Measurements from ENCODE around the gene ANO2. TPM values are rescaled to one million over a fixed set of nuclear protein-coding genes. Genes with fewer than 3 reads are reported as not detected.

ANO2 gene
- total RNA-seq, 4 donors from 2014 or later, result 1.4 to 3.3 (median 2.7) TPM; not detected in 1

DNA sequence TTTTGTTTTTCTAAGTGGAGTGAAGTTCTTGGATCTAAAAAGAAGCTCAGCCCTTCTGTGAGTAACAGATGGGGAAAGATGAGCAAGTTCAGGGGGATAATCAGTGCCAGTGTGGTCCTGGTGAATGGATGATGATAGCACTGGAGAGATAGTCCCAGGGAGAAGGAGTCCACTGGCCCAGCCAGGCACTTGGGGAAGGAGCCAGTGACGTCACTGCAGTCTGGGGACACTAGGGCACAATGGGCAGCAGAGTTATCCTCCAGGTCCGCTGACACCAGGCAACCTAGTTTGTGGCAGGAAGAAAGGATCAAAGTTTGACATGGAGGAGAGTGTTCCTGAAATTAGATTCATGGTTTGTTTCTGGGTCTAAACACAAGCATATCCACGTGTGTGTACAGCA is 411.7 kb downstream of the ANO2 start:
- Histone ChIP-seq H3K9me3 (no peaks in the 10 kb centered on the region), H3K36me3 (no peaks in the 10 kb centered on the region), H3K4me3 (no peak overlapping the region), H3K27ac (no peak overlapping the region), H3K27me3 (no peaks in the 10 kb centered on the region), H3K4me1 (peaks cover 0 to 3% (median 0%) of the 10 kb centered on the region in 4 donors)
- TF ChIP-seq POLR2A (IDR thresholded peaks at IDR 0.05) (no peak), EP300 (IDR thresholded peaks at IDR 0.05; ENCODE audit: low read depth) (no peak), POLR2AphosphoS5 (IDR thresholded peaks at IDR 0.05) (no peak)
- TF ChIP-seq, protein P1, sequence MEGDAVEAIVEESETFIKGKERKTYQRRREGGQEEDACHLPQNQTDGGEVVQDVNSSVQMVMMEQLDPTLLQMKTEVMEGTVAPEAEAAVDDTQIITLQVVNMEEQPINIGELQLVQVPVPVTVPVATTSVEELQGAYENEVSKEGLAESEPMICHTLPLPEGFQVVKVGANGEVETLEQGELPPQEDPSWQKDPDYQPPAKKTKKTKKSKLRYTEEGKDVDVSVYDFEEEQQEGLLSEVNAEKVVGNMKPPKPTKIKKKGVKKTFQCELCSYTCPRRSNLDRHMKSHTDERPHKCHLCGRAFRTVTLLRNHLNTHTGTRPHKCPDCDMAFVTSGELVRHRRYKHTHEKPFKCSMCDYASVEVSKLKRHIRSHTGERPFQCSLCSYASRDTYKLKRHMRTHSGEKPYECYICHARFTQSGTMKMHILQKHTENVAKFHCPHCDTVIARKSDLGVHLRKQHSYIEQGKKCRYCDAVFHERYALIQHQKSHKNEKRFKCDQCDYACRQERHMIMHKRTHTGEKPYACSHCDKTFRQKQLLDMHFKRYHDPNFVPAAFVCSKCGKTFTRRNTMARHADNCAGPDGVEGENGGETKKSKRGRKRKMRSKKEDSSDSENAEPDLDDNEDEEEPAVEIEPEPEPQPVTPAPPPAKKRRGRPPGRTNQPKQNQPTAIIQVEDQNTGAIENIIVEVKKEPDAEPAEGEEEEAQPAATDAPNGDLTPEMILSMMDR (IDR thresholded peaks at IDR 0.05), result no peak
- in situ Hi-C loops (cut with MboI; ENCODE audit: low pct_ligation_motif_present in 1 of 4, low pct_unique_long_range_greater_than_20kb in 1 of 4, low sequenced_read_pairs in 3 of 4) (no loop called here), intact Hi-C loops (cut with DNase I; ENCODE audit: low total_unique reads) (no loop called here)
- 63 to 79% methylated on average over 2 to 3 of the region's 3 CpGs for WGBS, 2 donors (ENCODE audit: low coverage in 1 of 2)
- DNase-seq, result no peak

- H3K27ac ChIP-seq, result no peak overlapping the region
- H3K4me1 ChIP-seq, result peaks cover 0 to 4% (median 2%) of the 10 kb centered on the region in 4 donors
- DNase-seq, result no peak
- no peaks in the 10 kb centered on the region for H3K9me3 ChIP-seq
- WGBS, 2 donors (ENCODE audit: low coverage in 1 of 2), result 85 to 88% methylated on average over 4 of the region's 4 CpGs
- H3K4me3 ChIP-seq, result no peak overlapping the region
- in situ Hi-C loops (cut with MboI; ENCODE audit: low pct_ligation_motif_present in 1 of 4, low pct_unique_long_range_greater_than_20kb in 1 of 4, low sequenced_read_pairs in 3 of 4), result no loop called here
- TF ChIP-seq POLR2A (IDR thresholded peaks at IDR 0.05) (no peak), EP300 (IDR thresholded peaks at IDR 0.05; ENCODE audit: low read depth) (no peak), POLR2AphosphoS5 (IDR thresholded peaks at IDR 0.05) (no peak)
- TF ChIP-seq, protein P1 (IDR thresholded peaks at IDR 0.05), result no peak
- H3K36me3 ChIP-seq, result no peaks in the 10 kb centered on the region
- intact Hi-C loops (cut with DNase I; ENCODE audit: low total_unique reads), result no loop called here
- no peaks in the 10 kb centered on the region for H3K27me3 ChIP-seq
Observed at GRCh38 chr12:5525783-5526367, 419.2 kb downstream of the ANO2 start.

- intact Hi-C loops (cut with DNase I; ENCODE audit: low total_unique reads), result no loop called here
- WGBS, 2 donors (ENCODE audit: low coverage in 1 of 2), result 80 to 93% methylated on average over 2 to 15 of the region's 15 CpGs
- Histone ChIP-seq H3K27me3 (no peaks in the 10 kb centered on the region), H3K36me3 (no peaks in the 10 kb centered on the region), H3K27ac (no peak overlapping the region), H3K4me1 (peaks cover 0 to 4% (median 2%) of the 10 kb centered on the region in 4 donors), H3K9me3 (no peaks in the 10 kb centered on the region), H3K4me3 (no peak overlapping the region)
- in situ Hi-C loops (cut with MboI; ENCODE audit: low pct_ligation_motif_present in 1 of 4, low pct_unique_long_range_greater_than_20kb in 1 of 4, low sequenced_read_pairs in 3 of 4), result no loop called here
- no peak for DNase-seq
- TF ChIP-seq, protein P1 (IDR thresholded peaks at IDR 0.05), result no peak
- TF ChIP-seq POLR2AphosphoS5 (IDR thresholded peaks at IDR 0.05) (no peak), POLR2A (IDR thresholded peaks at IDR 0.05) (no peak), EP300 (IDR thresholded peaks at IDR 0.05; ENCODE audit: low read depth) (no peak)
Observed at GRCh38 chr12:5524769-5525436, 420.2 kb downstream of the ANO2 start.

GRCh38 chr12:5524116-5524768 is 420.8 kb downstream of the ANO2 start:
- DNase-seq, result no peak
- TF ChIP-seq, protein P1 (IDR thresholded peaks at IDR 0.05), result no peak
- TF ChIP-seq EP300 (IDR thresholded peaks at IDR 0.05; ENCODE audit: low read depth), result no peak
- TF ChIP-seq POLR2AphosphoS5 (IDR thresholded peaks at IDR 0.05), result no peak
- TF ChIP-seq POLR2A (IDR thresholded peaks at IDR 0.05), result no peak
- whole genome bisulfite sequencing, 2 donors (ENCODE audit: low coverage in 1 of 2), result 87 to 90% methylated on average over 4 to 12 of the region's 12 CpGs
- intact Hi-C loops (cut with DNase I; ENCODE audit: low total_unique reads) (no loop called here), in situ Hi-C loops (cut with MboI; ENCODE audit: low pct_ligation_motif_present in 1 of 4, low pct_unique_long_range_greater_than_20kb in 1 of 4, low sequenced_read_pairs in 3 of 4) (no loop called here)
- Histone ChIP-seq H3K4me3 (no peak overlapping the region), H3K36me3 (no peaks in the 10 kb centered on the region), H3K9me3 (no peaks in the 10 kb centered on the region), H3K27me3 (no peaks in the 10 kb centered on the region), H3K4me1 (peaks cover 0 to 4% (median 2%) of the 10 kb centered on the region in 4 donors), H3K27ac (no peak overlapping the region)

All from transverse colon (tissue), 4 donors.